ENCODE measurements around the gene A4GALT.
"Not testable (repeated sequence)": the region's sequence is repeated elsewhere in the genome, so short reads cannot be mapped to it uniquely, and the experiment has no call there.

Gene A4GALT

DNA sequence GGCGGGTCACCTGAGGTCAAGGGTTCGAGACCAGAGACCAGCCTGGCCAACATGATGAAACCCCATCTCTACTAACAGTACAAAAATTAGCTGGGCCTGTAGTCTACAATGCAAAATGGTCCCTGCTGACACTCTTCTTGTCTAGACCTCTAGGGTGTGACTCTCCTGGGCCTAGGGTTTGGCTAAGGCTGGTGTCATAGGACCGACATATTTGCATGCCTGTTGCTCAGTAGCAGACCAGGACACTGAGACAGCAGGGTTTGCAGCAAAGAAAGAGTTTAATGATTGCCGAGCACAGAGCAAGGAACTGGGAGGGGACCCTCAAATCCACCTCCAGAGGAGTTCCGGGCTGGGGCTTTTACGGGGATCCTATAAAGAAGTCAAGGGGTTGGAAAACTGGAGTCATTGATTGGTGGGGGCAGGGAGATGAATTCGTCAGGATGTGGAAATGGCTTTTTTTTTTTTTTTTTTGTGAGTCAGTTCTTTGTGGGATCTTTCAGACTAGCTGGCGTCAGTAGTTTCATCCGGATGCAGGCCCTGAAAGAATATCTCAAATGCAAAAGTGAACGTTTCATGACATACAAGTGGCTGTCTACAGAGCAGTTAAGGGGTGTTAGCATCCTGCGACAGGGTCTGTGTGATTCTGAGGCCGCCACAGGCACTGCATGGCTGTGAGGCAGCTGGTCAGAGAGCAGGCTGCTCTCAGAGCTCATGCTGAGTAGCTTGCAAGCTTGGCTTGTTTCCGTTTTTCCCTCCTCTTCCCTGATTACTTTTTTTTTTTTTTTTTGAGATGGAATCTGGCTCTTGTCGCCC, 27.2 kb upstream of the A4GALT start:
- no peak for TF ChIP-seq Cebpa-rat (IDR thresholded peaks at IDR 0.05)
- peak overlapping the region in 3 of 11 experiments; percentile 33 to 51 (median 43); a peak in 4 of 22 replicates for H3K9ac ChIP-seq

DNA sequence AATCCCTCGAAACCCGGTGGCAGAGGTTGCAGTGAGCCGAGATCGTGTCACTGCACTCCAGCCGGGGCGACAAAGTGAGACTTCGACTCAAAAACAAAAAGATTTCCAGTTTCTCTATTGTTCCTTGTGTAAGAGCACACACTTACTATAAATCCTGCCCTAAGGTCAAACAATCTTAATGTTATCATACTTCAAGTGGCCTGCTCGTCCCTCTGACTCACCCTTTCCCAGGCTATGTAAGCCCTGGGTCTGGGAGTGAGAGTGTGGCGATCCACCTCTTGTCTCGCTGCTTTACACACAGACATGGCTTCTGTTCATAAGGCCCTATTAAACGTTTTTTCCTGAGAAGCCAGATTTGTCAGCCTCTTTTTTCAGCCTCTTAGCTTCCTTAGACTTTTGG, 24.4 kb upstream of the A4GALT start:
- no peak overlapping the region for H3K4me2 ChIP-seq
- TF ChIP-seq Cebpa-rat (IDR thresholded peaks at IDR 0.05), result no peak
- H3K27me3 ChIP-seq, result no peaks in the 10 kb centered on the region
- peaks cover 16 to 55% (median 26%) of the 10 kb centered on the region in 10 experiments for H3K4me1 ChIP-seq
- no peak overlapping the region for H3K4me3 ChIP-seq
- no peak overlapping the region for H3K9ac ChIP-seq
- no peaks in the 10 kb centered on the region for H4K20me1 ChIP-seq
- no peaks in the 10 kb centered on the region for H3K36me3 ChIP-seq
- H3K27ac ChIP-seq, result no peak overlapping the region
- H3K9me3 ChIP-seq (replicated peaks in 1 of 11), result no peaks in the 10 kb centered on the region

More for the DNA sequence above, 27.2 kb upstream of the A4GALT start:
- peak overlapping the region in 4 of 11 experiments; percentile 52 to 64 (median 62); a peak in 8 of 22 replicates for H3K27ac ChIP-seq
- H3K36me3 ChIP-seq, result no peaks in the 10 kb centered on the region
- H3K27me3 ChIP-seq, result no peaks in the 10 kb centered on the region
- H3K4me1 ChIP-seq, result peaks cover 29 to 64% (median 42%) of the 10 kb centered on the region in 10 experiments
- H3K4me2 ChIP-seq, result peak overlapping the region in 5 of 11 experiments; percentile 20 to 70 (median 66); a peak in 10 of 22 replicates
- H3K4me3 ChIP-seq, result no peak overlapping the region
- H3K9me3 ChIP-seq (replicated peaks in 1 of 11), result no peaks in the 10 kb centered on the region
- no peaks in the 10 kb centered on the region for H4K20me1 ChIP-seq

- H3K36me3 ChIP-seq, result no peaks in the 10 kb centered on the region
- TF ChIP-seq Cebpa-rat (IDR thresholded peaks at IDR 0.05), result no peak
- no peak overlapping the region for H3K4me3 ChIP-seq
- H3K27me3 ChIP-seq, result peaks cover 0 to 3% (median 0%) of the 10 kb centered on the region in 11 experiments; a peak in 1 of 22 replicates
- peak overlapping the region in 1 of 11 experiments; percentile 11; a peak in 1 of 22 replicates for H3K9ac ChIP-seq
- H3K27ac ChIP-seq, result peak overlapping the region in 6 of 11 experiments; percentile 3 to 44 (median 33); a peak in 6 of 22 replicates
- H3K4me1 ChIP-seq, result peaks cover 13 to 47% (median 22%) of the 10 kb centered on the region in 10 experiments
- H4K20me1 ChIP-seq, result no peaks in the 10 kb centered on the region
- H3K4me2 ChIP-seq, result peak overlapping the region in 10 of 11 experiments; percentile 22 to 57 (median 48); a peak in 18 of 22 replicates
- H3K9me3 ChIP-seq (replicated peaks in 1 of 11), result no peaks in the 10 kb centered on the region
These were observed 22.9 kb upstream of the A4GALT start for GRCh38 chr22:42743501-42743991.

GRCh38 chr22:42742940-42743339, 22.3 kb upstream of the A4GALT start:
- no peak for TF ChIP-seq Cebpa-rat (IDR thresholded peaks at IDR 0.05)
- H3K27me3 ChIP-seq, result peaks cover 0 to 3% (median 0%) of the 10 kb centered on the region in 11 experiments; a peak in 1 of 22 replicates
- no peaks in the 10 kb centered on the region for H3K9me3 ChIP-seq (replicated peaks in 1 of 11)
- no peaks in the 10 kb centered on the region for H4K20me1 ChIP-seq
- peak overlapping the region in 3 of 11 experiments; percentile 27 to 43 (median 39); a peak in 1 of 22 replicates for H3K27ac ChIP-seq
- peaks cover 7 to 41% (median 21%) of the 10 kb centered on the region in 10 experiments for H3K4me1 ChIP-seq
- H3K4me3 ChIP-seq, result no peak overlapping the region
- no peak overlapping the region for H3K9ac ChIP-seq
- peak overlapping the region in 7 of 11 experiments; percentile 34 to 57 (median 50); a peak in 10 of 22 replicates for H3K4me2 ChIP-seq
- no peaks in the 10 kb centered on the region for H3K36me3 ChIP-seq

GRCh38 chr22:42740320-42740719, 19.6 kb upstream of the A4GALT start:
- not testable (repeated sequence) for H3K27ac ChIP-seq

GRCh38 chr22:42734406-42734805, 13.7 kb upstream of the A4GALT start:
- Histone ChIP-seq H3K4me3 (no peak overlapping the region), H3K36me3 (no peaks in the 10 kb centered on the region), H3K27ac (no peak overlapping the region), H4K20me1 (peaks cover 0 to 7% (median 0%) of the 10 kb centered on the region in 11 experiments; a peak in 1 of 22 replicates), H3K27me3 (peaks cover 0 to 21% (median 0%) of the 10 kb centered on the region in 11 experiments; a peak in 3 of 22 replicates), H3K4me1 (peaks cover 0 to 13% (median 7%) of the 10 kb centered on the region in 10 experiments; a peak in 12 of 20 replicates), H3K9ac (no peak overlapping the region), H3K4me2 (peak overlapping the region in 4 of 11 experiments; percentile 10 to 42 (median 28); a peak in 5 of 22 replicates), H3K9me3 (replicated peaks in 1 of 11) (no peaks in the 10 kb centered on the region)
- no peak for TF ChIP-seq Cebpa-rat (IDR thresholded peaks at IDR 0.05)

More at GRCh38 chr22:42740320-42740719, 19.6 kb upstream of the A4GALT start:
- not testable (repeated sequence) for H3K27me3 ChIP-seq; H3K9me3 ChIP-seq (replicated peaks in 1 of 11); H3K4me3 ChIP-seq; H3K9ac ChIP-seq; H4K20me1 ChIP-seq; H3K36me3 ChIP-seq
- peaks cover 7 to 31% (median 17%) of the 10 kb centered on the region in 10 experiments for H3K4me1 ChIP-seq
- H3K4me2 ChIP-seq, result peak overlapping the region in 6 of 11 experiments; percentile 8 to 33 (median 24); a peak in 6 of 22 replicates

DNA sequence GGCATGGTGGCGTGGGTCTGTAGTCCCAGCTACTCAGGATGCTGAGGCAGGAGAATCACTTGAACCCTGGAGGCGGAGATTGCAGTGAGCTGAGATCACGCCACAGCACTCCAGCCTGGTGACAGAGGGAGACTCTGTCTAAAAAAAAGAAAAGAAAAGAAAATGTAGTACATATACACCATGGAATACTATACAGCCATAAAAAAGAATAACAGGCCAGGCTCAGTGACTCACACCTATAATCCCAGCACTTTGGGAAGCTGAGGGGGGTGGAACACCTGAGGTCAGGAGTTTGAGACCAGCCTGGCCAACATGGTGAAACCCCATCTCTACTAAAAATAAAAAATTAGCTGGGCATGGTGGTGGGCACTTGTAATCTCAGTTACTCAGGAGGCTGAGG, 12.7 kb upstream of the A4GALT start:
- not testable (repeated sequence) for H3K36me3 ChIP-seq; H3K4me3 ChIP-seq; H3K27ac ChIP-seq; H4K20me1 ChIP-seq; H3K9me3 ChIP-seq (replicated peaks in 1 of 11); H3K9ac ChIP-seq; H3K4me2 ChIP-seq
- H3K4me1 ChIP-seq, result peaks cover 0 to 13% (median 8%) of the 10 kb centered on the region in 10 experiments; a peak in 12 of 20 replicates
- peaks cover 0 to 21% (median 0%) of the 10 kb centered on the region in 11 experiments; a peak in 3 of 22 replicates for H3K27me3 ChIP-seq

GRCh38 chr22:42732081-42732480, 11.4 kb upstream of the A4GALT start:
- H3K9me3 ChIP-seq (replicated peaks in 1 of 11), result no peaks in the 10 kb centered on the region

GRCh38 chr22:42726811-42727210, 6.1 kb upstream of the A4GALT start:
- Histone ChIP-seq H3K4me3 (no peak overlapping the region), H3K36me3 (no peaks in the 10 kb centered on the region), H3K9ac (no peak overlapping the region), H3K27ac (peak overlapping the region in 2 of 11 experiments; percentile 24 to 57; a peak in 4 of 22 replicates), H4K20me1 (peaks cover 0 to 39% (median 0%) of the 10 kb centered on the region in 11 experiments; a peak in 3 of 22 replicates), H3K9me3 (replicated peaks in 1 of 11) (no peaks in the 10 kb centered on the region), H3K4me2 (peak overlapping the region; percentile 49 to 73 (median 58); a peak in 20 of 22 replicates), H3K27me3 (peaks cover 24 to 72% (median 27%) of the 10 kb centered on the region in 11 experiments), H3K4me1 (peaks cover 11 to 36% (median 30%) of the 10 kb centered on the region in 10 experiments)
- TF ChIP-seq Cebpa-rat (IDR thresholded peaks at IDR 0.05), result no peak

More at GRCh38 chr22:42732081-42732480, 11.4 kb upstream of the A4GALT start:
- TF ChIP-seq Cebpa-rat (IDR thresholded peaks at IDR 0.05), result no peak
- Histone ChIP-seq H3K27ac (no peak overlapping the region), H3K27me3 (peaks cover 0 to 26% (median 0%) of the 10 kb centered on the region in 11 experiments; a peak in 3 of 22 replicates), H3K36me3 (no peaks in the 10 kb centered on the region), H3K9ac (no peak overlapping the region), H4K20me1 (peaks cover 0 to 12% (median 0%) of the 10 kb centered on the region in 11 experiments; a peak in 2 of 22 replicates), H3K4me1 (peaks cover 10 to 22% (median 17%) of the 10 kb centered on the region in 10 experiments), H3K4me2 (no peak overlapping the region), H3K4me3 (no peak overlapping the region)
